GM18498 (cell line): Measurements from ENCODE around the gene IL20.
A peak's percentile ranks its signal among the peaks of the same experiment; 100 is the strongest.

Experiments used
- ATAC-seq: cut with Tn5 transposase; IDR thresholded peaks from one replicate; pipeline ENCODE4 v1.9.1; 2021; ENCODE audit warnings: mild to moderate bottlenecking, moderate library complexity; ENCODE audit not compliant: unreplicated experiment

The IL20 gene, protein sequence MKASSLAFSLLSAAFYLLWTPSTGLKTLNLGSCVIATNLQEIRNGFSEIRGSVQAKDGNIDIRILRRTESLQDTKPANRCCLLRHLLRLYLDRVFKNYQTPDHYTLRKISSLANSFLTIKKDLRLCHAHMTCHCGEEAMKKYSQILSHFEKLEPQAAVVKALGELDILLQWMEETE

GRCh38 chr1:206864939-206865671 is at the start of gene IL20:
Gene IL20, plus strand, starts transcription at chr1:206865623. Its CDS starts 230 bp downstream, at chr1:206865853.
- ATAC-seq, result no peak

DNA sequence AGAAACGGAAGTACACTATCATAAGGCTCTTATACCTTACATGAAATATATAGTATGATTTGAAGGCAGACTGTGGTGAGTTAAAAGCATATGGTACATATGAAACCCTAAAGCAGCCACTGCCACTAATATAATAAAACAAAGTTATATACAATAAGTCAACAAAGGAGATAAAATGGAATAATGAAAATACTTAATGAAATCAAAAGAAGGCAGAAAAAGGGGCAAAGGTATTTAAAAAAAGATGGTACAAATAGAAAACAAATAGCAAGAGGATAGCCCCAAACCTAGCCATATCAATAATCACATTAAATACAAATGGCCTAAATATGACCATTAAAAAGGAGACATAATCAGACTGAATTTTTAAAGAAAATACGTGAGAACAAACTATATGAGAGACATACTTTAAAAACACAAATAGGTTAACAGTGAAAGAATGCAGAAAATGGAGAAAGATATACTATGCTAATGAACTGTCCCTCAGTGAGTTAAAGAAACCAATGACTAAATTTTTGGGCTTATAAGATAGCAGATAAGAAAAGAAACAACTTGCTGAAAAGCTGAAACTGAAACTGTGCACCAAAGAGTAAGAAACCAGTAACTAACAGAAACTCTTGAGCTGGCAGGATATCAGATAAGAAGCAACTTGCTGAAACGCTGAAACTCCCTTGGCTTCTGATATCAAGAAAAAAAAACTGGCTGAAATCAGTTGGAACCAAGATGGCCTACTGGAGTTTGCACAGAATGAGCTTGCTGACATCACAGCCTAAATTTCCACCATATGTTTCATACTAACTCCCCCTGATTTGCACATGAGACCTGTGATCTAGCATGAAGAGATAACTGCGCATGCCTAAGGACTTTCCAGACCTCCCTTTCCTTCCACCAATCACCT is 48.8 kb upstream of the IL20 start:
- peak; percentile 72 for ATAC-seq

DNA sequence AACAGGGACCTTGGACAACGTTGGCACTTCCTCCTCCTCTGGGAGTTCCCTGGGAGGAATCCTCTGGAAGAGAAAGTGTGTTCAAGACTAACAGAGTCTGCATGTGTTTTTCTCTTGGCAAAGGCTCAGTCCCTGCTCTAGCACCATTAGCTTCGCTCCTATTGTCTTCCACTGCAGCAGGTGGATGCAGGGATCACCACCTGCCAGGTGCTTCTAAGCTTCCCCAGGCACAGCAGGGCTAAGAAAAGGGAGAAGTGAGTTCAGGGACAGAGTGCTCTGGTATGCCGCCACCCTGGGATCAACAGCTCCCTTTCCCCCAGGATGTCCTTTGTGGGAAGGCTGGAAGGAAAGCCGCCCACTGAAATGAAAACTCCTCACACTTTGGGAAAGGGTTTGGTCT is 43.9 kb upstream of the IL20 start:
- ATAC-seq, result no peak

GRCh38 chr1:206823727-206824126 is 41.7 kb upstream of the IL20 start:
- no peak for ATAC-seq

GRCh38 chr1:206824331-206824730 is 41.1 kb upstream of the IL20 start:
- no peak for ATAC-seq

DNA sequence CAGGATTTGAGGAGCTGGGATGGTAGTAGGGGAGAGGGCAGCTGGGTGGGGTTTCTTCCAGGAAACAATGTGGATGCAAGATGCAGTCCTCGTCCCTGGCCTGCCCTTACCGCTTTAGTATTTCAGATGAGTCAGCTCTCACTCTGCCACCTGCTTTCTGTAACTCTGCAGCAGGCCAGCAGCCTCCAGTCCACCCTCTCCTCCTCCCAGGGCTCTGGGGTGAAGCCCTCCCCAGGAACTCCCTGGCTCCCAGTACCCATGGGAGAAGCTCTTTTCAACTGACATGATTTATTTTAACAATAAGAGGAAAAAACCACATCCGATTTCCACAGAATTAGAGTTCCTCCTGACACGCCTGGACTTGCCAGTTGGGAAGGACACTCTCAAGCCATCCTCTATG is 39.0 kb upstream of the IL20 start:
- ATAC-seq, result no peak

GRCh38 chr1:206828061-206828460 is 37.4 kb upstream of the IL20 start:
- ATAC-seq, result no peak

GRCh38 chr1:206828765-206829164 is 36.7 kb upstream of the IL20 start:
- no peak for ATAC-seq

- ATAC-seq, result no peak
Measured at GRCh38 chr1:206829282-206829681, 36.1 kb upstream of the IL20 start.

- no peak for ATAC-seq
Measured at GRCh38 chr1:206829875-206830274, 35.5 kb upstream of the IL20 start.

GRCh38 chr1:206831650-206832049 is 33.8 kb upstream of the IL20 start:
- no peak for ATAC-seq

- ATAC-seq, result no peak
Measured at GRCh38 chr1:206832352-206832880, 33.0 kb upstream of the IL20 start.

GRCh38 chr1:206833106-206833680 is 32.2 kb upstream of the IL20 start:
- ATAC-seq, result no peak

- ATAC-seq, result no peak
Measured at GRCh38 chr1:206833801-206834200, 31.6 kb upstream of the IL20 start.

DNA sequence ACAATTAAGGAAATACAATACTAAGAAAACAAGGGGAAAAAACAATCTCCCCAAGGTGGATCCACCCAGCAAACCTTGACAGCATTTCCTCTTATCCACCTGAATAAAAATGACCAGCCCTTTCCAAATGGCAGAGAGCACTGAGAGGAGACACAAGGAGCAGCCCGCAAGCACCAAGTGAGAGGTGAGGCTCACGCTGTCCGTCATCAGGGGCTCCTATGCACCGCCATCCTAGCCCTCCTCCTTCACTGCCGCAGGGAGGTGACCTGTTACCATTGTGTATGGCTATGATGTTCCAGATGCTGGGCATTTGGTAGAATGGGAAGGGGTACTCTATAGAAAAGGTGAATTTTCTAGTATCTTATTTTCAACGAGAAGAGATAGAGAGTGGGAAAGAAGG is 31.2 kb upstream of the IL20 start:
- ATAC-seq, result no peak

GRCh38 chr1:206834711-206835110 is 30.7 kb upstream of the IL20 start:
- ATAC-seq, result no peak

DNA sequence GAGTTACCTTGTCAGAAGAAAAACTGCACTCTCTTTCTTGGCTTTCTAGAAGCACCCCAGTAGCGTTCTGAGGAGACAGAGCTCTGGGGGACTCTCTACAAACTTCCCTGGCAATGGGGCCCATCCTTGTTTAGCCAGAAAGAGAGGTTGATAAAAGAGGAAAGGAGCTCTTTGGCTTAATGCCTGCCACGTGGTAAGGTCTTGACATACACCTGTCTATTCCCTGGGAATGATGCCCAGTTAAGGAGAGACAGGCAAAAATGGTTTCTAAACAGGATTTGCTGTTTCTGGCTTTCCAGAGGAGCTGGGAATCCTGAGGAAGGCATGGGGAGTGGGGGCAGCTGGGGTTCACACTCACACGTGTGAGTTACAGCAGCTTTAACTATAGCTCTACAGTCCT is 30.2 kb upstream of the IL20 start:
- no peak for ATAC-seq

DNA sequence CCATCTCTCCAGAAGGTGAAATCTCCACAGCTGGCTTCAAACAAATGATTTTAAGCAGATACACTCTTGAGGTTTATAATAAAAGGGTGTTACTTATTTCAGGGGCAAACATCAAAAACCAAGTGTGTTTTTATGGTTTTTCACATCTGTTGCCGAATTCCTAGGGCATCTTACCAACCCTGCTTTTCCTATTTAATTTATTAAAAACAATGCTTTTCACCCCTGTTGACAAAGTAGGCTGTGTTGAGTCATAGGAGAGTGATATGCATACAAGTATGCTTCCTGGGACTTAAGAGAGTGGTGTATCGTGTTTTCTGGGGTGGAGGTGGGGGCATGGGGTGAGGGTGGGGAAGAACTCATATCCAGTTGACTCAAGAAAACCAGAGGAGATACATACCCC is 29.3 kb upstream of the IL20 start:
- no peak for ATAC-seq

DNA sequence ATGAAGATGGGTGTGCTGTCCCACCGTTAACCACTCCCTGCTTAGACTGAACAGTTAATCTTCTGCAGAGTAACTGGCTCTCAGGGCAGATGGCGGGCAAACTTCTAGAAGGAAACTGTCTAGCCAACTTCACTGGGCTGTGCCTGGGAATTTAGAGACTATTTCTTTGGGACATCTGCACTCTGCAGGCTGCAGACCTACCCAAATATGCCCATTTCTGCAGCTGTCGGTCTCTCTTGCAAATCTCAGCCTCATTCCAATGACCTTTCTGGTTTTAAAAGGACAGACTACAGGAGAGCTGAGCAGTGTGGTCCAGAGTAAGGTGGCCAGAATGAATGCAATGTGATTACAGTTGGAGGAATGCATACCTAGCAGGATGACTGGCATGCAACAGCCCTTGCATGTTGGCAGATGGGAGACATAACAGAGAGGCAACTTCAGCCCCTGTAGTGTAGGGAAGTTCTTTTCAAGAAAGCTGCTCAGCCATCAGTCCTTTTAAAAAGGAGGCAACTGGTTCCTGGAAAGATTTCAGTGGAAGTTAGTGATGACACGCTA is 26.3 kb upstream of the IL20 start:
- no peak for ATAC-seq

DNA sequence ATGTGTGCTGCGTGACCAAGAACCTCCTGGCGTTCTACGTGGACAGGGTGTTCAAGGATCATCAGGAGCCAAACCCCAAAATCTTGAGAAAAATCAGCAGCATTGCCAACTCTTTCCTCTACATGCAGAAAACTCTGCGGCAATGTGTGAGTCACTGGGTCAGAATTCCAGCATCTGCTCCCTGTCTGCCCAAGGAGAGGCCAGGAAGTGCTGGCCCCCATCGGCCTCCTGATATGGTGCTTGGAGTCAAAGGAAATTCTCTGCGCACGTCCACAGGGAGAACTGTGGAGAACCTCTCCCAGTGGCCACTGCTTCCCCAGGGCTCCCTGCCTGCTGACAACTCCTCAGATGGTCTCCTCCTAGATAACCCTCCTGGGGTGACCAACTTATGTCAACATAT is 25.6 kb upstream of the IL20 start:
- ATAC-seq, result no peak
